T-helper 2 cell treated with Interferon-gamma antibody and Interleukin-4, amounts not matched to agents 5 μg/mL and 100 μg/mL, for 36 hours (primary cell): Measurements from ENCODE around the gene TAS2R8.
"Not testable (repeated sequence)": the region's sequence is repeated elsewhere in the genome, so short reads cannot be mapped to it uniquely, and the experiment has no call there.

Experiments used
- DNase-seq: peaks from one replicate; pipeline ENCODE4 v3.0.0; 2021; ENCODE audit warnings: low spot score
- H3K27ac Mint-ChIP-seq: one replicate; pipeline ENCODE4 v1.8.0; 2021; ENCODE audit warnings: mild to moderate bottlenecking, mixed read lengths
- H3K27me3 Mint-ChIP-seq: one replicate; pipeline ENCODE4 v1.8.0; 2021; ENCODE audit warnings: low read depth, mixed read lengths
- H3K36me3 Mint-ChIP-seq: one replicate; pipeline ENCODE4 v1.8.0; 2021; ENCODE audit warnings: low read depth, mixed read lengths
- H3K4me1 Mint-ChIP-seq: one replicate; pipeline ENCODE4 v1.8.0; 2021; ENCODE audit warnings: low read depth, mixed read lengths
- H3K4me3 Mint-ChIP-seq: one replicate; pipeline ENCODE4 v1.8.0; 2022; ENCODE audit warnings: mild to moderate bottlenecking, moderate library complexity, mixed read lengths
- H3K9me3 Mint-ChIP-seq: one replicate; pipeline ENCODE4 v1.8.0; 2021; ENCODE audit warnings: mixed read lengths

Gene TAS2R8

GRCh38 chr12:10801741-10802140, 5.3 kb downstream of the TAS2R8 start:
- Mint-ChIP-seq H3K27ac (no peak overlapping the region), H3K36me3 (no peaks in the 10 kb centered on the region), H3K4me1 (no peaks in the 10 kb centered on the region), H3K4me3 (no peak overlapping the region), H3K27me3 (peaks cover 23% of the 10 kb centered on the region), H3K9me3 (no peaks in the 10 kb centered on the region)
- no peak for DNase-seq

GRCh38 chr12:10794222-10794621, 12.9 kb downstream of the TAS2R8 start:
- no peak for DNase-seq
- H3K27me3 Mint-ChIP-seq: peaks cover 6% of the 10 kb centered on the region
- no peak overlapping the region for H3K4me3 Mint-ChIP-seq
- no peak overlapping the region for H3K27ac Mint-ChIP-seq
- H3K4me1 Mint-ChIP-seq: no peaks in the 10 kb centered on the region
- H3K9me3 Mint-ChIP-seq: no peaks in the 10 kb centered on the region
- H3K36me3 Mint-ChIP-seq: no peaks in the 10 kb centered on the region

GRCh38 chr12:10791769-10792168, 15.3 kb downstream of the TAS2R8 start:
- H3K4me3 Mint-ChIP-seq, H3K27ac Mint-ChIP-seq, H3K27me3 Mint-ChIP-seq, DNase-seq, H3K4me1 Mint-ChIP-seq, H3K9me3 Mint-ChIP-seq, H3K36me3 Mint-ChIP-seq: not testable (repeated sequence)

- Mint-ChIP-seq H3K9me3 (no peaks in the 10 kb centered on the region), H3K4me3 (no peak overlapping the region), H3K27me3 (peaks cover 7% of the 10 kb centered on the region), H3K36me3 (no peaks in the 10 kb centered on the region), H3K27ac (no peak overlapping the region), H3K4me1 (no peaks in the 10 kb centered on the region)
- DNase-seq: no peak
These were observed 23.8 kb downstream of the TAS2R8 start for GRCh38 chr12:10783252-10783651.

- Mint-ChIP-seq H3K36me3 (no peaks in the 10 kb centered on the region), H3K4me3 (no peak overlapping the region), H3K4me1 (no peaks in the 10 kb centered on the region), H3K27ac (no peak overlapping the region), H3K9me3 (no peaks in the 10 kb centered on the region), H3K27me3 (peaks cover 8% of the 10 kb centered on the region)
- no peak for DNase-seq
These were observed 28.0 kb downstream of the TAS2R8 start for GRCh38 chr12:10779103-10779502.

- no peak overlapping the region for H3K27ac Mint-ChIP-seq
- H3K4me3 Mint-ChIP-seq: no peak overlapping the region
- no peaks in the 10 kb centered on the region for H3K36me3 Mint-ChIP-seq
- no peaks in the 10 kb centered on the region for H3K9me3 Mint-ChIP-seq
- H3K4me1 Mint-ChIP-seq: no peaks in the 10 kb centered on the region
- DNase-seq: no peak
- H3K27me3 Mint-ChIP-seq: peaks cover 36% of the 10 kb centered on the region
These were observed 35.9 kb downstream of the TAS2R8 start for GRCh38 chr12:10771132-10771733.

GRCh38 chr12:10759657-10760056, 47.4 kb downstream of the TAS2R8 start:
- H3K27ac Mint-ChIP-seq: no peak overlapping the region
- peaks cover 25% of the 10 kb centered on the region for H3K27me3 Mint-ChIP-seq
- H3K36me3 Mint-ChIP-seq: no peaks in the 10 kb centered on the region
- H3K9me3 Mint-ChIP-seq: peaks cover 12% of the 10 kb centered on the region
- no peaks in the 10 kb centered on the region for H3K4me1 Mint-ChIP-seq
- no peak for DNase-seq
- no peak overlapping the region for H3K4me3 Mint-ChIP-seq

GRCh38 chr12:10756194-10756593, 50.9 kb downstream of the TAS2R8 start:
- DNase-seq: no peak
- H3K9me3 Mint-ChIP-seq: peaks cover 12% of the 10 kb centered on the region
- H3K27me3 Mint-ChIP-seq: peaks cover 20% of the 10 kb centered on the region

More at GRCh38 chr12:10756194-10756593, 50.9 kb downstream of the TAS2R8 start:
- Mint-ChIP-seq H3K36me3 (no peaks in the 10 kb centered on the region), H3K4me1 (no peaks in the 10 kb centered on the region), H3K27ac (no peak overlapping the region), H3K4me3 (no peak overlapping the region)
